Smooth muscle cell (in vitro differentiated cells): ENCODE results near the gene BCL11A. TPM values are rescaled to one million over a fixed set of nuclear protein-coding genes. Genes with fewer than 3 reads are reported as not detected.

ENCODE experiments used
- DNase-seq: peaks from one replicate; lab custom pipeline; 2025; ENCODE audit not compliant: unreplicated experiment; lab: John Stamatoyannopoulos, UW
- H2AFZ ChIP-seq: fragments of 200-600 bp; sonication (generic); 2 replicates; pipeline ENCODE4 v1.6.0; 2016; ENCODE audit warnings: antibody characterized with exemption, low read depth, mild to moderate bottlenecking
- H3F3A ChIP-seq: fragments of 200-600 bp; sonication (generic); 2 replicates; pipeline ENCODE4 v1.6.0; 2017; ENCODE audit warnings: antibody characterized with exemption, low read depth
- H3K27ac ChIP-seq: fragments of 200-600 bp; sonication (generic); 2 replicates; pipeline ENCODE4 v1.5.1; 2016; ENCODE audit warnings: low read depth, mild to moderate bottlenecking
- H3K27me3 ChIP-seq: fragments of 200-600 bp; sonication (generic); 2 replicates; pipeline ENCODE4 v1.6.1; 2016; ENCODE audit warnings: low read depth, mild to moderate bottlenecking
- H3K36me3 ChIP-seq: fragments of 200-600 bp; sonication (generic); 2 replicates; pipeline ENCODE4 v1.5.1; 2016; ENCODE audit warnings: low read depth
- H3K4me1 ChIP-seq: fragments of 200-600 bp; sonication (generic); 2 replicates; pipeline ENCODE4 v1.5.1; 2016; ENCODE audit warnings: low read depth
- H3K4me2 ChIP-seq: fragments of 200-600 bp; sonication (generic); 2 replicates; pipeline ENCODE4 v1.6.0; 2016; ENCODE audit warnings: mild to moderate bottlenecking
- H3K4me3 ChIP-seq: fragments of 200-600 bp; sonication (generic); 2 replicates; pipeline ENCODE4 v1.5.1; 2016; ENCODE audit warnings: mild to moderate bottlenecking
- H3K79me2 ChIP-seq: fragments of 200-600 bp; sonication (generic); 2 replicates; pipeline ENCODE4 v1.6.0; 2016; ENCODE audit warnings: low read depth, mild to moderate bottlenecking
- H3K9ac ChIP-seq: fragments of 200-600 bp; sonication (generic); 2 replicates; pipeline ENCODE4 v1.6.0; 2016; ENCODE audit warnings: low read depth
- H3K9me3 ChIP-seq: fragments of 200-600 bp; sonication (generic); replicated peaks from 2 replicates; pipeline ENCODE4 v1.5.1; 2016; ENCODE audit warnings: low read depth
- H4K20me1 ChIP-seq: fragments of 200-600 bp; sonication (generic); 2 replicates; pipeline ENCODE4 v1.6.0; 2016; ENCODE audit warnings: low read depth
- CTCF ChIP-seq: fragments of 200-600 bp; sonication (generic); IDR thresholded peaks from 2 replicates; pipeline ENCODE4 v1.5.1; 2017; ENCODE audit warnings: borderline replicate concordance, mild to moderate bottlenecking, antibody characterized with exemption; ENCODE audit not compliant: insufficient read depth, poor library complexity, severe bottlenecking
- WGBS: methylation state at CpG from one replicate; pipeline ENCODE4 v1.1.7; 2016; ENCODE audit warnings: low lambda C conversion rate; 5-methylcytosine and 5-hydroxymethylcytosine counted together
- polyA plus RNA-seq: library from polyadenylated mRNA; unstranded; fragments of >200 nt; fragmentation: Nextera tagmentation; extraction: Ambion mirVana; gene quantifications from 2 replicates; pipeline ENCODE4 v1.2.1, GENCODE V29; 2016
- total RNA-seq: library from RNA; depleted of rRNA; stranded (reverse); fragments of >200 nt; gene quantifications from 2 replicates; pipeline ENCODE4 v1.2.3, GENCODE V29; 2014

Gene BCL11A
- total and polyA plus RNA-seq, 2 experiments from 2014 or later, result 15.8 to 20.0 TPM

- H3K9ac ChIP-seq, result no peak overlapping the region
- TF ChIP-seq CTCF, result no peak
- H3K4me3 ChIP-seq, result no peak overlapping the region
- H3F3A ChIP-seq, result no peaks in the 10 kb centered on the region
- H3K36me3 ChIP-seq, result no peaks in the 10 kb centered on the region
- DNase-seq, result no peak
- no peaks in the 10 kb centered on the region for H3K9me3 ChIP-seq
- H4K20me1 ChIP-seq, result no peaks in the 10 kb centered on the region
- WGBS, result 27% methylated on average over 3 of the region's 3 CpGs
- H3K4me1 ChIP-seq, result peaks cover 19% of the 10 kb centered on the region
- H3K27ac ChIP-seq, result no peak overlapping the region
- H2AFZ ChIP-seq, result no peak overlapping the region
- no peaks in the 10 kb centered on the region for H3K27me3 ChIP-seq
- peak overlapping the region; percentile 69 for H3K4me2 ChIP-seq
- H3K79me2 ChIP-seq, result no peaks in the 10 kb centered on the region
Measured at GRCh38 chr2:60411295-60411694, 142.2 kb downstream of the BCL11A start.

GRCh38 chr2:60410456-60411146, 142.9 kb downstream of the BCL11A start:
- H3F3A ChIP-seq, result no peaks in the 10 kb centered on the region
- WGBS, result 55% methylated on average over 17 of the region's 17 CpGs
- H3K36me3 ChIP-seq, result no peaks in the 10 kb centered on the region
- no peak for DNase-seq
- H3K9me3 ChIP-seq, result no peaks in the 10 kb centered on the region
- H3K27me3 ChIP-seq, result no peaks in the 10 kb centered on the region
- H2AFZ ChIP-seq, result no peak overlapping the region
- H3K27ac ChIP-seq, result no peak overlapping the region
- no peak overlapping the region for H3K4me3 ChIP-seq
- H3K9ac ChIP-seq, result no peak overlapping the region
- TF ChIP-seq CTCF, result no peak
- peaks cover 19% of the 10 kb centered on the region for H3K4me1 ChIP-seq
- H3K79me2 ChIP-seq, result no peaks in the 10 kb centered on the region
- peak overlapping the region; percentile 69 for H3K4me2 ChIP-seq
- H4K20me1 ChIP-seq, result no peaks in the 10 kb centered on the region

GRCh38 chr2:60409531-60409871, 144.0 kb downstream of the BCL11A start:
- Histone ChIP-seq H2AFZ (no peak overlapping the region), H3K4me3 (no peak overlapping the region), H3K36me3 (no peaks in the 10 kb centered on the region), H3F3A (no peaks in the 10 kb centered on the region), H3K27ac (no peak overlapping the region), H3K27me3 (no peaks in the 10 kb centered on the region), H3K79me2 (no peaks in the 10 kb centered on the region), H4K20me1 (no peaks in the 10 kb centered on the region), H3K4me2 (peak overlapping the region; percentile 40), H3K4me1 (peaks cover 19% of the 10 kb centered on the region), H3K9me3 (no peaks in the 10 kb centered on the region), H3K9ac (no peak overlapping the region)
- TF ChIP-seq CTCF, result no peak
- no peak for DNase-seq
- WGBS, result 76% methylated on average over 8 of the region's 8 CpGs
